Hematopoietic multipotent progenitor cell treated with erythropoietin and hydrocortisone succinate and interleukin-3 and kit ligand, for 6 days (in vitro differentiated cells): Measurements from ENCODE around the gene HINFP.
"Not testable (repeated sequence)": the region's sequence is repeated elsewhere in the genome, so short reads cannot be mapped to it uniquely, and the experiment has no call there.

Source experiments
- DNase-seq: peaks from one replicate; pipeline ENCODE4 v3.0.0-alpha.2; 2015

HINFP gene

DNA sequence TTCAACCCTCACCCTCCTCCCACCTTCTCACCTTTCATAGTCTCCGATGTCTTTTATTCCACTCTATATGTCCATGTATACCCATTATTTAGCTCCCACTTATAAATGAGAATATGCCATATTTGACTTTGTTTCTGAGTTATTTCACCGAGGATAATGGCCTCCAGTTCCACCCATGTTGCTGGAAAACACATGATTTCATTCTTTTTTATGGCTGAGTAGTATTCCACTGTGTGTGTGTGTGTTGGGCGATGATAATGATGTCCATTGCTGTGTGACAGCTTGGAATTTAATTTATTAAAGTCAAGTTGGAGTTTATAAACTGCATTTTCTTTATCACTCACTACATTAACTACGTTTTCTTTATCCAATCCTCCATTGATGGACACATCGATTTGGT, 3.2 kb upstream of the HINFP start:
- DNase-seq, result no peak

DNA sequence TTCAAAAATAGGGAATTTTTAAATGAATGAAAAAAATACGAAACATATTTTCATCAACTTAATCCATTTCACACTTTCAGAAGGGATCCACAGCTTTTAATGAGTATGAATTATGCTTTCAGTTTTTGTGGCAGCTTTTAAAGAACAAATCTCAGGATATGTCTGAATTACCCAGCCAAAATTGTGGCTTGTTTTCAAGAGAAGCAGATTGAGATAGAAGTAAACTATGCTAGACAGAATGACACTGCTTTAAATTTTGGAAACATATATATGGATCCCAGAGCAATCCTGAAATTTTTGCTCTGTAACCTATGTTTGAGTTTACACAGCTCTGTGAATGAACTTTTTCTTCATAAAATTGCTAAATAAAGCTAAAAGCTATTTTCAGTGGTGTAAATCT, 2.4 kb upstream of the HINFP start:
- DNase-seq, result no peak

GRCh38 chr11:119120639-119121007, 757 bp upstream of the HINFP start:
- peak; percentile 45 for DNase-seq

DNA sequence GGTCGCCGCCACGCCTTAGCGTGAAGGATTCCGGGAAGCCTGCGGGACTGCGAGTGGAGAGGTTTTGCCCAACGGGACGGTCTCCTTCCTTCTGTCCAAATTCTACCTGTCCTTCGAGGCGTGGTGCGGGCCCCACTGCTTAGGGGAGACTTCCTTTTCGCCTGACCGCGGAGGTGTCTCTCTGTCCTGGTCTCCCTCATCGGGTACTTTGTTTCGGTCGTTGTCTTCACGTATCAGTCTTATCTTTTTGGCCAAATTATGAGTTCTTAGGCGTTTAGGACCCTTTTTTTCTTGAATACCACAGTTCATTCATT, 388 bp downstream of the HINFP start:
- no peak for DNase-seq

GRCh38 chr11:119125821-119126220, 4.4 kb downstream of the HINFP start:
- DNase-seq, result no peak

DNA sequence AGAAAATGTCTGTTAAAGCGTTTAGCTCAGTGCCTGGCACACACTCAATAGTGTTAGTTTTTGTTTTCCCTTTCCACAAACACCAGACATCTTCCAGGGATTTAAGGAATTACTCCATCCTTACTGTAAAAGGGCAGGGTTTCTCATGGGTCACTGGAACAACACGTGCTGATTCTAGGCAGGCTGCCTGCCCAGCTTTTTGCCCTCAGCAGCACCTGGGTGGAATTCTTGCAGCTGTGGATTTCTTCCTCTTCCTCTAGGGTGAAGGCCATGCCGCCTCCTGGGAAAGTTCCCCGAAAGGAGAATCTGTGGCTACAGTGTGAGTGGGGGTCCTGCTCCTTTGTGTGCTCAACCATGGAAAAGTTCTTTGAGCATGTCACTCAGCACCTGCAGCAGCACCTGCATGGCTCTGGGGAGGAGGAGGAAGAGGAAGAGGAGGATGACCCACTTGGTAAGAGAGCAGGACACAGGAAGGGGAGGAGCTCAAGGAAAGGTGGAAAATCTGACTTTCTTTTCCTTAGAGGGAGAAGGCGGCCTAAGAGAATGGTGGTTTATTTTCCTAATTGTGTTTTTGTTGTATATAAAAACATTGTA, 5.4 kb downstream of the HINFP start:
- DNase-seq, result no peak

- DNase-seq, result no peak
These were observed 9.3 kb downstream of the HINFP start for GRCh38 chr11:119130662-119131061.

DNA sequence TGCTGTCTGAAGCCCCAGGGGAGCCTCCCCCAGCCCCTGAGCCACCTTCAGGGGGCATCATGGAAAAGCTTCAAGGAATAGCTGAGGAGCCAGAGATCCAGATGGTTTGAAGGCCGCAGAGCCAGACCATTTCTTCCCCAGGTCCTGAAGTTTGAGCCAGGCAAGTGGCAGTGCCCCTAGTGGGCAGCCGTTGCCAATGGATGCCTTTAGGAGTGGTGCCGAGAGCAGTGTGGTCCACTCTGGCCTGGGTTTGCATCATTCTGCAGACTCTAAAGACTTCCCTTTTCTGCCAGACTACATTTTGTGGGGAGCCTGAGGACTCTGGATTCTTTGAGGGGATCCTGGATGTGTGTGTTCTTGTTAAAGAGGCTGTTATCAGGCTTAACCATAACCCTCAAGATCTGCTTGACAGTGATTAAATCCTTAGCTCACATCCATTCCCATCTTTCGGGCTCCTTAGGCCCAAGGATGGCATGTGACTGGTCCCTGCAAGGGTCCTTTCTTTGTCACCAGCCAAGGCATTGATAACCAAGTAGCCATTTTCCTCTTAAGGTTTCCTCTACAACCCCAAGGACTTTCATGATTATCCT, 13.1 kb downstream of the HINFP start:
- peak; percentile 65 for DNase-seq

- DNase-seq, result not testable (repeated sequence)
These were observed 17.9 kb downstream of the HINFP start for GRCh38 chr11:119139276-119139675.

- DNase-seq, result peak; percentile 93
These were observed 23.6 kb downstream of the HINFP start for GRCh38 chr11:119144825-119145486.

DNA sequence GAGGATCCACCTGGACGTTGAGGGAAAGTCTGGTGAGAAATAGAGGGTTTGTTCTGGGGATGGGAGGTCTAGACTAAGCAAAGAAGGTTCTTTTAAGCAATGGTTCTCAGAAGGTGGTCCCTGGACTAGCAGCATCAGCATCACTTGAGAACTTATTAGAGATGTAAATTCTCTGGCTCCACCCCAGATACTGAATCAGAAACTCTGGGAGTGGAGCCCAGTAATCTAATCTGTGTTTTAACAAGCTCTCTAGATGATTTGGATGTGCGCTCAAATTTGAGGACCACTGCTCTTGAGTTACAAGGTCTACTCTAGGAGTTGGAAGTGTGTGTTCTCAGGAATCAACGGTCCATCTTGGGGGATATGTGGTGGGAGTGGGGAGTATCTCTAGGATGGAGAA, 24.2 kb downstream of the HINFP start:
- no peak for DNase-seq

DNA sequence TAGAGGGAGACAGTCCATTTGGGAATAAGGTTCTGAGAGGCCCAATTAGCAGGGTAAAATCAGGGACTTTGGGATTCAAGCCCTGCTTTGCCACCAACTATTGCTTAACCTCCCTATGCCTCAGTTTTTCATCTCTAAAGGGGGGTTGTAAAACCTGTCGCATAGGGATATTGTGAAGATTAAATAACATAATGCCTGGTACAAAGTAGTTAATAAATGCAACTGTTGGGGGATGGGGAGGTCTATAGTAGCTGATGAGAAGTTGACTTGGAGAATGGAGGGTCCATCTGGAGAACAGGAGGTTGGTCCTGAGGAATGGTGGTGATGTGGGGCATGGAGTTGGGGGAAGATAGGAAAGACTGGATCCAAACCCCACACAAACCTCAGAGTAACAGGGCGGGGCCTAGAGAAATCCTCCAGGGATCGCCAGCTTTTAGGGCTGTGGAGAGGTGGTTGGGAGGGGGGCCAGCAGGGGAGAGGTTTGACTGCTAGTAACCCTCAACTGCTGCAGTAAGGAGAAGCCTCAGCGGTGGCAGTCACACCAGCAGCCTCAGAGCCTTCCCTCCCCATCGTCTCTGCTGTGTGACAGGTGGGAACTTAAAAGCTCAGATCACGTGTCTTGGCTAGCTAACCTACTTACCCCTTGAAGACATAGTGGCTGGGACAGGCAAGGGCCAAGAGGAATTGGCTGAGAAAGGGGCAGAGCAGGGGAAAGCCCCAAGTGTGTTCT, 26.4 kb downstream of the HINFP start:
- DNase-seq, result no peak

DNA sequence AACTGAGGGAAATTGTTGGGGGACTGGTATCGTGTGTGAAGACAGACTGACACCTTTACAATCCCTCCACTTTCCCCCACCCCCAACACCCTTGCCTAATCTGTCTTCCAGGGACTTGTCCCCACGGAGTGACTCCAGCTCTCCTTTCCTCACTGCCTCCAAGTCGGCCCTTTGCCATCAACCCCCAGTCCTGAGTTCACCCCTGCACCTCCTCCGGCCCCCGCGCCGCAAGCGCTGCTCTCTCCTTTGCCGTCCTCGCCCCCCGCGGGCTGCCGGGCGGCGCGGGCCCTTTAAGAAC, 27.3 kb downstream of the HINFP start:
- no peak for DNase-seq

GRCh38 chr11:119149018-119149785, 27.8 kb downstream of the HINFP start, which contains the start of gene ABCG4:
Gene ABCG4, plus strand, starts transcription at chr11:119149052. Its CDS starts 914 bp downstream, at chr11:119149966.
- DNase-seq, result no peak

GRCh38 chr11:119149786-119150275, 28.5 kb downstream of the HINFP start:
- DNase-seq, result no peak

DNA sequence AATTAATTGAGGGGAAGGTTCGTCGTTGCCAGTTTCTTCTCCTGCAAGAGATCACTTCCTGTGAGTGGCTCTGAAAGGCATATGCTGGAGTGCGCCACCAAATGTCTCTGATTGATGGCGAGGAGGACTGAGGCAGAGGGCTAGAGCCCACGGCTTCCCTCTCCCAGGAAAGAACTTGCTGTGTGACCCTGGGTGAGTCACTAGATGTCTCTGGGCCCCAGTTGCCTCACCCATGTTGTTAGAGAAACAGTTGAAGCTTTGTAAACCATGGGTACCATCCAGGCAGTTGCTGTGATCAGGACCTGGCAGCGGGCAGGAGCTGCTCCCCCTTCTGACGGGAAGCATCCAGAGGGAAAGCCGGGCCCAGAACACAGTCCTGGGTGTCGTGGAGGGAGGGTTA, 30.7 kb downstream of the HINFP start:
- no peak for DNase-seq

DNA sequence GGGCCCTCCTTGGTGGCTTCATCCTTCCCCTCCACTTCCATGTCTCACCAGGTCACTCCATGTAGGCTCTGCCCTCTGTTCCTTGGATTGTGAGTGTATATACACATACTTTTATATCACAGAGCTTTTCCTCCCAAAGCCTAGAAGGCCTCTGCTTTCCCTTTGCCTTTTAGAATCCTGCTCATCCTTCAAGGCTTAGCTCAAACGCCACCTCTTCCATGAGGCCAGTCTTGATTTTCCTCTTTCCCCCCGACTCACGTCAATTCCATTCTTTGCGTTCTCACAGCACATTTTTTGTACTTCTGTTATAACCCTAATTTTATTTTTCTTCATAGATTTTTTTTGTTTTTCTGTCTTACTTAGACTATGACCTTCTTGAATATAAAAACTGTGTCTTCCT, 31.2 kb downstream of the HINFP start:
- DNase-seq, result no peak

- no peak for DNase-seq
These were observed 31.9 kb downstream of the HINFP start for GRCh38 chr11:119153049-119153818.

GRCh38 chr11:119154178-119154577, 32.8 kb downstream of the HINFP start:
- DNase-seq, result no peak

DNA sequence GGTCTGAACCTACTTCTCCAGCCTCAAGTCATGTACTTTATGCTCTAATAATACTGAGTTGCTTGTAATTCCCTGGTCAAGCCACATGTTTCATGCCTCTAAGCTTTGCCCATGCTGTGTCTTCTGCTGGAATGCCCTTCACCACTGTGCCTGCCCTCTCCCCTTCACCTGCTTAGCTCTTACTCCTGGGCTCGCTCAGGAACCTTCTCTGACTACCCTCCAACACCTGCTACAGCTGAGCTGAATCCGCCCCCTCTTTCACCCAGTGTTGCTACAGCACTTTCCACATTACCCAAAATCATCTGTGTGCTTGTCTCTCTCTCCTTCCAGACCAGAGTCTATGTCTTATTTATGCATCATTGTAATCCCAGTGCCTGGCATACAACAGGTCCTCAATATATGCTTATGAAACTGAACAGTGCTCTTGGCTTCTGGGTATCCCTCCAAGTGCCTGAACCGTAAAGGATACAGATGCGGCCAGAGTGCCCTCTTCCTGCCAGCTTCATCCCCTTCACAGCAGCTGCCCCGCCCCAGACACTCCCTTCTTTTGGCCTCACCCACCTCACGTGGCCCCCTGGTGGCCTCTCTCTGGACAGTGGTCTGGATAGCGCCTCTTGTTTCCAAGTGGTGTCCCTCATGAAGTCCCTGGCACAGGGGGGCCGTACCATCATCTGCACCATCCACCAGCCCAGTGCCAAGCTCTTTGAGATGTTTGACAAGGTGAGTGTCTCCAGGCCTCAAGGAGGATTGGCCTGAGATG, 34.5 kb downstream of the HINFP start:
- peak; percentile 55 for DNase-seq

GRCh38 chr11:119156496-119156895, 35.1 kb downstream of the HINFP start:
- no peak for DNase-seq

- DNase-seq, result peak; percentile 48
These were observed 35.7 kb downstream of the HINFP start for GRCh38 chr11:119157063-119157462.
